HepG2 (cell line): ENCODE data around the gene ABCG1. TPM values are rescaled to one million over a fixed set of nuclear protein-coding genes. Genes with fewer than 3 reads are reported as not detected.

Experiments used
- ATAC-seq: fragments of 200-7000 bp; cut with Tn5 transposase; 3 replicates; pipeline ENCODE4 v1.9.1; 2020; ENCODE audit warnings: mild to moderate bottlenecking, moderate library complexity
- BruUV-seq: library from RNA; stranded (reverse); fragments of 400-500 nt; replicated peaks from 2 replicates; lab custom pipeline; 2021; lab: Mats Ljungman, UMichigan
- CTCF ChIA-PET: fragments of 300-600 bp; formaldehyde crosslinking; extraction: SDS; loops from one replicate; lab custom pipeline; 2021; ENCODE audit warnings: low total read pairs, inconsistent platforms, low intra/inter-chr PET ratio; lab: Yijun Ruan, JAX
- POLR2A ChIA-PET: fragments of 350-600 bp; sonication (Branson Sonifier 250); formaldehyde crosslinking; loops from one replicate; lab custom pipeline; 2020; ENCODE audit warnings: antibody characterized with exemption, inconsistent platforms; lab: Yijun Ruan, JAX
- DNase-seq: peaks from one replicate; pipeline ENCODE4 v3.0.0-alpha.2; 2015; ENCODE audit warnings: low spot score
- FAIRE-seq: peaks from 3 replicates; lab custom pipeline; 2011; peaks lifted over from hg19 to GRCh38; lab: Jason Lieb, UNC
- H2AFZ ChIP-seq: one replicate; pipeline ENCODE4 v1.6.1; 2011; ENCODE audit warnings: low read length, inconsistent platforms
- H3K27ac ChIP-seq: fragments of 300-600 bp; 3 replicates; pipeline ENCODE4 v1.8.0; 2011; ENCODE audit warnings: mixed run types, mild to moderate bottlenecking, mixed read lengths, low read length, inconsistent platforms; ENCODE audit not compliant: insufficient read depth; ENCODE audit errors: extremely low read length
- H3K27me3 ChIP-seq, 2 experiments: fragments of 200-600 bp in 1 of 2; 2 replicates in 1 of 2; 3 replicates in 1 of 2; pipeline versions ENCODE4 v1.6.0 to v1.8.0; 2011; ENCODE audit warnings: low read length in 2 of 2, mild to moderate bottlenecking in 2 of 2, moderate library complexity in 2 of 2, inconsistent platforms in 1 of 2; ENCODE audit not compliant: insufficient read depth in 2 of 2, control insufficient read depth in 1 of 2
- H3K36me3 ChIP-seq, 2 experiments: fragments of 200-600 bp in 1 of 2; replicated peaks in 1 of 2; 2 replicates in 1 of 2; 3 replicates in 1 of 2; pipeline versions ENCODE4 v1.5.1 to v1.8.0; 2011; ENCODE audit warnings: low read length in 2 of 2, inconsistent platforms in 1 of 2; ENCODE audit not compliant: insufficient read depth in 2 of 2, control insufficient read depth in 1 of 2
- H3K4me1 ChIP-seq: 2 replicates; pipeline ENCODE4 v1.5.1; 2012; ENCODE audit warnings: low read length, inconsistent platforms; ENCODE audit not compliant: insufficient read depth
- H3K4me2 ChIP-seq: 2 replicates; pipeline ENCODE4 v1.6.0; 2011; ENCODE audit warnings: low read depth, low read length, inconsistent platforms
- H3K4me3 ChIP-seq, 3 experiments: fragments of 200-600 bp in 1 of 3; sonication (generic), shearing (Covaris generic) in 1 of 3; replicated peaks in 1 of 3; 2 replicates each; pipeline ENCODE4 v1.5.1; 2011 to 2016; ENCODE audit warnings: low read length in 3 of 3, inconsistent platforms in 2 of 3, low read depth in 2 of 3, mild to moderate bottlenecking in 2 of 3, control low read depth in 1 of 3, mixed read lengths in 1 of 3; ENCODE audit not compliant: insufficient read depth in 1 of 3
- H3K79me2 ChIP-seq: one replicate; pipeline ENCODE4 v1.6.1; 2011; ENCODE audit warnings: low read length, inconsistent platforms; ENCODE audit not compliant: insufficient read depth
- H3K9ac ChIP-seq: 2 replicates; pipeline ENCODE4 v1.6.0; 2011; ENCODE audit warnings: mild to moderate bottlenecking, low read depth, low read length, inconsistent platforms; ENCODE audit not compliant: insufficient read depth
- H3K9me3 ChIP-seq: 2 replicates; pipeline ENCODE4 v1.5.1; 2012; ENCODE audit warnings: mild to moderate bottlenecking, low read length
- H4K20me1 ChIP-seq: 2 replicates; pipeline ENCODE4 v1.6.0; 2011; ENCODE audit warnings: inconsistent platforms, mild to moderate bottlenecking, low read length, moderate library complexity; ENCODE audit not compliant: insufficient read depth
- BRD4 ChIP-seq: sonication (generic); formaldehyde crosslinking; IDR thresholded peaks from 2 replicates; pipeline ENCODE4 v1.4.0; 2020; ENCODE audit warnings: missing genetic modification reagents
- CHD2 ChIP-seq: IDR thresholded peaks from 2 replicates; pipeline ENCODE4 v1.6.1; 2011; ENCODE audit warnings: low read depth, low read length, improper control_type of control experiment
- FOXP4 ChIP-seq: sonication (generic); formaldehyde crosslinking; IDR thresholded peaks from 2 replicates; pipeline ENCODE4 v1.4.0; 2020; ENCODE audit warnings: missing genetic modification reagents
- KLF6 ChIP-seq: IDR thresholded peaks from 2 replicates; pipeline ENCODE4 v1.8.0; 2016; ENCODE audit warnings: missing biosample characterization, missing genetic modification reagents
- MIXL1 ChIP-seq: IDR thresholded peaks from 2 replicates; pipeline ENCODE4 v1.6.1; 2016
- SOX13 ChIP-seq, 3 experiments: fragments of 450-650 bp in 1 of 3; sonication (generic) in 1 of 3; formaldehyde crosslinking in 1 of 3; IDR thresholded peaks in 2 of 3; conservative IDR thresholded peaks in 1 of 3; 2 replicates each; pipeline versions ENCODE4 v1.5.0 to v1.6.1; 2016 to 2020; ENCODE audit warnings: antibody characterized with exemption in 1 of 3, mild to moderate bottlenecking in 1 of 3, missing compliant biosample characterization in 1 of 3, missing genetic modification reagents in 1 of 3, moderate library complexity in 1 of 3
- THAP8 ChIP-seq: sonication (generic); formaldehyde crosslinking; IDR thresholded peaks from 2 replicates; pipeline ENCODE4 v1.5.1; 2020; ENCODE audit warnings: missing genetic modification reagents, mild to moderate bottlenecking, borderline replicate concordance
- ZNF484 ChIP-seq: sonication (generic); formaldehyde crosslinking; IDR thresholded peaks from 2 replicates; pipeline ENCODE4 v1.5.1; 2020; ENCODE audit warnings: mild to moderate bottlenecking, low read depth, missing genetic modification reagents, borderline replicate concordance
- WGBS: methylation state at CpG from one replicate; pipeline ENCODE4 v1.1.6; 2017; ENCODE audit warnings: low lambda C conversion rate; 5-methylcytosine and 5-hydroxymethylcytosine counted together
- in situ Hi-C: cut with HindIII; loops from 2 replicates; pipeline ENCODE4 v1.10.0; 2017; ENCODE audit warnings: low pct_unique_long_range_greater_than_20kb; ENCODE audit not compliant: extremely low pct_ligation_motif_present
- intact Hi-C: fragments of 100-400 bp; cut with micrococcal nuclease; formaldehyde crosslinking; loops from one replicate; pipeline ENCODE4 v1.10.0; 2022; ENCODE audit not compliant: unreplicated experiment
- polyA plus RNA-seq, 8 experiments: library from polyadenylated mRNA; depleted of rRNA in 3 of 8; stranded (reverse) in 7 of 8; unstranded in 1 of 8; fragments of >200 nt; fragmentation: Illumina TruSeq in 4 of 8; extraction: Trizol in 4 of 8; gene quantifications; 2 replicates each; pipeline versions ENCODE4 v1.2.1 to v1.2.3, GENCODE V29; 2011 to 2016; ENCODE audit warnings: low read depth in 4 of 8, missing spikeins in 1 of 8, mixed read lengths in 1 of 8; ENCODE audit not compliant: insufficient read depth in 1 of 8
- total RNA-seq, 5 experiments: library from RNA; depleted of rRNA; stranded (reverse); fragments of >200 nt; fragmentation: Illumina TruSeq; extraction: Trizol; gene quantifications; 2 replicates each; pipeline ENCODE4 v1.2.3, GENCODE V29; 2016; ENCODE audit warnings: low read depth in 1 of 5
- TF ChIP-seq, protein P1 (sequence below): IDR thresholded peaks from 2 replicates; pipeline ENCODE4 v1.6.1; 2012; ENCODE audit warnings: low read length, improper control_type of control experiment
- TF ChIP-seq, protein P2 (sequence below): sonication (generic); formaldehyde crosslinking; IDR thresholded peaks from 2 replicates; pipeline ENCODE4 v1.5.1; 2020; ENCODE audit warnings: missing genetic modification reagents, mild to moderate bottlenecking, borderline replicate concordance
- TF ChIP-seq, protein P3 (sequence below): fragments of 450-650 bp; IDR thresholded peaks from 2 replicates; pipeline ENCODE4 v1.6.1; 2017; ENCODE audit warnings: mild to moderate bottlenecking

ABCG1 gene
- total and polyA plus RNA-seq, 2 of the 13 experiments (the other 11 are each of a cell fraction or from before 2014, with no cell fraction given), result 0.04 TPM; not detected in 1

DNA sequence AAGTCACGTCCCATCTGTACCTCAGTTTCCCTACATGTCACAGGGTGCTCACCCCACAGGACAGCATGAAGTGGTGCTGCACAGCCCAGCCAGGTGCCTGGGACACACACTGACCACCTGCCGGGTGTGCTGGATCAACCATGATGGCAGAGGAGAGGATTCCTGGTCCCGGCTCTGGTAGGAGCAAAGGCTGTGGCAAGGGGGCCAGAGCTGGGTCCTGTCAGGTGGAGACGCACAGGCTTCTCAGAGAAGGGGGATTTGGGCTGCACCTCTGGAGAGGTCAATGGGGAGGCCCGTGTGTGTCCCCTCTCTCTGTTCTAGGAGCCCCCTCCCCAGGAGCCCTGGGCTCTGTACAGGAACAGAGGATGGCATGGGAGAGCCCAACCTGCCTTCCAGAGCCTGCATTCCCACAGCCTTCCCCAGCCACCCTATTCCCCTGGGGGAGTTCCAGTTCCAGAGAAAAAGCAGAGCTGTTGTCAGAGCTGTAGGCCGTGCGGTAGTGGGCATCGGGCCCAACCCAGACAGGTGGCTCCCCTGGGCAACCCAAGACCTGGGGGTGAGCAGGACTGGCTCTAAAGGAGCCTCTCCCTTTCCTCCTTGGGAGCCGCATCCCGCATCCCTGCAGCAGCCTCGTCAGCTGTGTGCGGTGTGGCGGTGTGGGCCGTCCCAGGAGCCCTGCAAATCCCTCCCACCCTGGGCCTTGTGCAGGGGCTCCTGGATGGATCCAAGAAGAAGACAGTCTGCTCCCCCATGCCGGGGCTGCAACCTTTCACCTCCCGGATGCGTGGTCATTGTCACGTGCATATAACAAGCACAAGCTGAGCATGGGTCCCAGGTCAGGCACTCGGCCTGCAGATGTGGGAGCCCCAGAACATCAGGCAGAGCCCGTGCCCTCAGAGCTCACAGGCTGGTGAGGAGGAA lies 99.1 kb downstream of the ABCG1 start:
- CTCF ChIA-PET, result no interaction called here
- Histone ChIP-seq H3K4me3 (no peak overlapping the region), H3K36me3 (no peaks in the 10 kb centered on the region), H2AFZ (no peak overlapping the region), H3K9ac (no peak overlapping the region), H3K9me3 (no peaks in the 10 kb centered on the region), H4K20me1 (no peaks in the 10 kb centered on the region), H3K79me2 (no peaks in the 10 kb centered on the region), H3K4me2 (no peak overlapping the region), H3K4me1 (peaks cover 34% of the 10 kb centered on the region), H3K27me3 (peaks cover 0 to 6% of the 10 kb centered on the region in 2 experiments; a peak in 3 of 5 replicates), H3K27ac (no peak overlapping the region)
- intact Hi-C loops, result no loop called here
- 63% methylated on average over 6 of the region's 20 CpGs for WGBS
- FAIRE-seq, result no peak
- no TSS peak for BruUV-seq
- in situ Hi-C loops, result no loop called here
- no peak for DNase-seq
- no peak for ATAC-seq
- POLR2A ChIA-PET, result no interaction called here
- no peak for TF ChIP-seq THAP8 (CRISPR knock-in tag)
- TF ChIP-seq, protein P1, sequence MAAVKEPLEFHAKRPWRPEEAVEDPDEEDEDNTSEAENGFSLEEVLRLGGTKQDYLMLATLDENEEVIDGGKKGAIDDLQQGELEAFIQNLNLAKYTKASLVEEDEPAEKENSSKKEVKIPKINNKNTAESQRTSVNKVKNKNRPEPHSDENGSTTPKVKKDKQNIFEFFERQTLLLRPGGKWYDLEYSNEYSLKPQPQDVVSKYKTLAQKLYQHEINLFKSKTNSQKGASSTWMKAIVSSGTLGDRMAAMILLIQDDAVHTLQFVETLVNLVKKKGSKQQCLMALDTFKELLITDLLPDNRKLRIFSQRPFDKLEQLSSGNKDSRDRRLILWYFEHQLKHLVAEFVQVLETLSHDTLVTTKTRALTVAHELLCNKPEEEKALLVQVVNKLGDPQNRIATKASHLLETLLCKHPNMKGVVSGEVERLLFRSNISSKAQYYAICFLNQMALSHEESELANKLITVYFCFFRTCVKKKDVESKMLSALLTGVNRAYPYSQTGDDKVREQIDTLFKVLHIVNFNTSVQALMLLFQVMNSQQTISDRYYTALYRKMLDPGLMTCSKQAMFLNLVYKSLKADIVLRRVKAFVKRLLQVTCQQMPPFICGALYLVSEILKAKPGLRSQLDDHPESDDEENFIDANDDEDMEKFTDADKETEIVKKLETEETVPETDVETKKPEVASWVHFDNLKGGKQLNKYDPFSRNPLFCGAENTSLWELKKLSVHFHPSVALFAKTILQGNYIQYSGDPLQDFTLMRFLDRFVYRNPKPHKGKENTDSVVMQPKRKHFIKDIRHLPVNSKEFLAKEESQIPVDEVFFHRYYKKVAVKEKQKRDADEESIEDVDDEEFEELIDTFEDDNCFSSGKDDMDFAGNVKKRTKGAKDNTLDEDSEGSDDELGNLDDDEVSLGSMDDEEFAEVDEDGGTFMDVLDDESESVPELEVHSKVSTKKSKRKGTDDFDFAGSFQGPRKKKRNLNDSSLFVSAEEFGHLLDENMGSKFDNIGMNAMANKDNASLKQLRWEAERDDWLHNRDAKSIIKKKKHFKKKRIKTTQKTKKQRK, result no peak
- TF ChIP-seq, protein P2, sequence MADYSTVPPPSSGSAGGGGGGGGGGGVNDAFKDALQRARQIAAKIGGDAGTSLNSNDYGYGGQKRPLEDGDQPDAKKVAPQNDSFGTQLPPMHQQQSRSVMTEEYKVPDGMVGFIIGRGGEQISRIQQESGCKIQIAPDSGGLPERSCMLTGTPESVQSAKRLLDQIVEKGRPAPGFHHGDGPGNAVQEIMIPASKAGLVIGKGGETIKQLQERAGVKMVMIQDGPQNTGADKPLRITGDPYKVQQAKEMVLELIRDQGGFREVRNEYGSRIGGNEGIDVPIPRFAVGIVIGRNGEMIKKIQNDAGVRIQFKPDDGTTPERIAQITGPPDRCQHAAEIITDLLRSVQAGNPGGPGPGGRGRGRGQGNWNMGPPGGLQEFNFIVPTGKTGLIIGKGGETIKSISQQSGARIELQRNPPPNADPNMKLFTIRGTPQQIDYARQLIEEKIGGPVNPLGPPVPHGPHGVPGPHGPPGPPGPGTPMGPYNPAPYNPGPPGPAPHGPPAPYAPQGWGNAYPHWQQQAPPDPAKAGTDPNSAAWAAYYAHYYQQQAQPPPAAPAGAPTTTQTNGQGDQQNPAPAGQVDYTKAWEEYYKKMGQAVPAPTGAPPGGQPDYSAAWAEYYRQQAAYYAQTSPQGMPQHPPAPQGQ (CRISPR knock-in tag), result no peak
- TF ChIP-seq, protein P3, sequence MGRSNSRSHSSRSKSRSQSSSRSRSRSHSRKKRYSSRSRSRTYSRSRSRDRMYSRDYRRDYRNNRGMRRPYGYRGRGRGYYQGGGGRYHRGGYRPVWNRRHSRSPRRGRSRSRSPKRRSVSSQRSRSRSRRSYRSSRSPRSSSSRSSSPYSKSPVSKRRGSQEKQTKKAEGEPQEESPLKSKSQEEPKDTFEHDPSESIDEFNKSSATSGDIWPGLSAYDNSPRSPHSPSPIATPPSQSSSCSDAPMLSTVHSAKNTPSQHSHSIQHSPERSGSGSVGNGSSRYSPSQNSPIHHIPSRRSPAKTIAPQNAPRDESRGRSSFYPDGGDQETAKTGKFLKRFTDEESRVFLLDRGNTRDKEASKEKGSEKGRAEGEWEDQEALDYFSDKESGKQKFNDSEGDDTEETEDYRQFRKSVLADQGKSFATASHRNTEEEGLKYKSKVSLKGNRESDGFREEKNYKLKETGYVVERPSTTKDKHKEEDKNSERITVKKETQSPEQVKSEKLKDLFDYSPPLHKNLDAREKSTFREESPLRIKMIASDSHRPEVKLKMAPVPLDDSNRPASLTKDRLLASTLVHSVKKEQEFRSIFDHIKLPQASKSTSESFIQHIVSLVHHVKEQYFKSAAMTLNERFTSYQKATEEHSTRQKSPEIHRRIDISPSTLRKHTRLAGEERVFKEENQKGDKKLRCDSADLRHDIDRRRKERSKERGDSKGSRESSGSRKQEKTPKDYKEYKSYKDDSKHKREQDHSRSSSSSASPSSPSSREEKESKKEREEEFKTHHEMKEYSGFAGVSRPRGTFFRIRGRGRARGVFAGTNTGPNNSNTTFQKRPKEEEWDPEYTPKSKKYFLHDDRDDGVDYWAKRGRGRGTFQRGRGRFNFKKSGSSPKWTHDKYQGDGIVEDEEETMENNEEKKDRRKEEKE, result no peak
- no peak for TF ChIP-seq CHD2
- TF ChIP-seq FOXP4 (CRISPR knock-in tag), result no peak
- TF ChIP-seq ZNF484 (CRISPR knock-in tag), result no peak
- TF ChIP-seq BRD4 (CRISPR knock-in tag), result no peak
- TF ChIP-seq SOX13 (IDR thresholded peaks at IDR 0.05), result no peak
- TF ChIP-seq SOX13 (CRISPR knock-in tag; conservative IDR thresholded peaks at IDR 0.05 in 1 of 2, IDR thresholded peaks at IDR 0.05 in 1 of 2), result no peak
- no peak for TF ChIP-seq MIXL1 (CRISPR knock-in tag)
- no peak for TF ChIP-seq KLF6 (CRISPR knock-in tag)
